ENCODE data around the gene ATXN2.

The ATXN2 gene

DNA sequence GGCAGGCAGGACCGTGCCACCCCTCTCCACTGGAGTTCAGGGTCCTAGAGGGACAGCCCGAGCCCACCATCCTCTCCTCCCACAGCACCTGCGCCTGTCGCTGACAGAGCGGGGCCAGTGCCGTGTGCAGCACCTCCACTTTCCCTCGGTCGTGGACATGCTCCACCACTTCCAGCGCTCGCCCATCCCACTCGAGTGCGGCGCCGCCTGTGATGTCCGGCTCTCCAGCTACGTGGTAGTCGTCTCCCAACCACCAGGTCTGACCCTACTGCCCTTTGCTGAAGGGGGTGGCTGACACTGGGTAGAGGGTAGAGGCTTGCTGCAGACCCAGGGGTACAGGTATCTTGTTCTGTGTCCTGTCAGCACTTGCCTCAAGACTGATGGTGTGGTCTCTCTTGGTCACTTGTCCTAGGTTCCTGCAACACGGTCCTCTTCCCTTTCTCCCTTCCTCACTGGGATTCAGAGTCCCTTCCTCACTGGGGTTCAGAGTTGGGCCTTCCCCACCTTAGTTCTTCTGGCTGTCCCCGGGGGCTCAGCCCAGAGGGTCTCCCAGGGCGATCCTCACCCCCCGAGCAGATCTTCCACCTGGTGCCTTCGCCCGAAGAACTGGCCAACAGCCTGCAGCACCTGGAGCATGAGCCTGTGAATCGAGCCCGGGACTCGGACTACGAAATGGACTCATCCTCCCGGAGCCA is 151.4 kb downstream of the ATXN2 start:
- no peaks in the 10 kb centered on the region for H3K9me3 ChIP-seq (replicated peaks; ENCODE audit: insufficient read depth, low read length)
- no peak overlapping the region for H3K9ac ChIP-seq (ENCODE audit: low read length)
- H4K20me1 ChIP-seq (ENCODE audit: insufficient read depth, low read length) = no peaks in the 10 kb centered on the region
- TF ChIP-seq, protein P1, sequence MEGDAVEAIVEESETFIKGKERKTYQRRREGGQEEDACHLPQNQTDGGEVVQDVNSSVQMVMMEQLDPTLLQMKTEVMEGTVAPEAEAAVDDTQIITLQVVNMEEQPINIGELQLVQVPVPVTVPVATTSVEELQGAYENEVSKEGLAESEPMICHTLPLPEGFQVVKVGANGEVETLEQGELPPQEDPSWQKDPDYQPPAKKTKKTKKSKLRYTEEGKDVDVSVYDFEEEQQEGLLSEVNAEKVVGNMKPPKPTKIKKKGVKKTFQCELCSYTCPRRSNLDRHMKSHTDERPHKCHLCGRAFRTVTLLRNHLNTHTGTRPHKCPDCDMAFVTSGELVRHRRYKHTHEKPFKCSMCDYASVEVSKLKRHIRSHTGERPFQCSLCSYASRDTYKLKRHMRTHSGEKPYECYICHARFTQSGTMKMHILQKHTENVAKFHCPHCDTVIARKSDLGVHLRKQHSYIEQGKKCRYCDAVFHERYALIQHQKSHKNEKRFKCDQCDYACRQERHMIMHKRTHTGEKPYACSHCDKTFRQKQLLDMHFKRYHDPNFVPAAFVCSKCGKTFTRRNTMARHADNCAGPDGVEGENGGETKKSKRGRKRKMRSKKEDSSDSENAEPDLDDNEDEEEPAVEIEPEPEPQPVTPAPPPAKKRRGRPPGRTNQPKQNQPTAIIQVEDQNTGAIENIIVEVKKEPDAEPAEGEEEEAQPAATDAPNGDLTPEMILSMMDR (IDR thresholded peaks at IDR 0.05; ENCODE audit: low read length) = no peak
- TF ChIP-seq EZH2phosphoT487 (IDR thresholded peaks at IDR 0.05; ENCODE audit: low read length) = no peak
- no peak for TF ChIP-seq EZH2 (optimal IDR thresholded peaks at IDR 0.05; ENCODE audit: low read depth, low read length)
- no peak overlapping the region for H3K4me2 ChIP-seq (ENCODE audit: low read depth, low read length)
- peaks cover 15% of the 10 kb centered on the region for H3F3A ChIP-seq (ENCODE audit: insufficient read depth, low read length)
- H3K27me3 ChIP-seq (replicated peaks; ENCODE audit: insufficient read depth, low read length) = no peaks in the 10 kb centered on the region
- H3K4me3 ChIP-seq (ENCODE audit: low read length) = no peak overlapping the region
- no peak overlapping the region for H3K27ac ChIP-seq (ENCODE audit: low read length)
- H3K4me1 ChIP-seq (ENCODE audit: low read length) = peaks cover 37% of the 10 kb centered on the region
- no peak overlapping the region for H2AFZ ChIP-seq (ENCODE audit: low read length)
- H3K36me3 ChIP-seq (replicated peaks; ENCODE audit: insufficient read depth, low read length) = no peaks in the 10 kb centered on the region
- no peaks in the 10 kb centered on the region for H3K9me2 ChIP-seq (replicated peaks; ENCODE audit: insufficient read depth, low read length)
- no peak for DNase-seq
- peaks cover 9% of the 10 kb centered on the region for H3K79me2 ChIP-seq (ENCODE audit: low read length)

DNA sequence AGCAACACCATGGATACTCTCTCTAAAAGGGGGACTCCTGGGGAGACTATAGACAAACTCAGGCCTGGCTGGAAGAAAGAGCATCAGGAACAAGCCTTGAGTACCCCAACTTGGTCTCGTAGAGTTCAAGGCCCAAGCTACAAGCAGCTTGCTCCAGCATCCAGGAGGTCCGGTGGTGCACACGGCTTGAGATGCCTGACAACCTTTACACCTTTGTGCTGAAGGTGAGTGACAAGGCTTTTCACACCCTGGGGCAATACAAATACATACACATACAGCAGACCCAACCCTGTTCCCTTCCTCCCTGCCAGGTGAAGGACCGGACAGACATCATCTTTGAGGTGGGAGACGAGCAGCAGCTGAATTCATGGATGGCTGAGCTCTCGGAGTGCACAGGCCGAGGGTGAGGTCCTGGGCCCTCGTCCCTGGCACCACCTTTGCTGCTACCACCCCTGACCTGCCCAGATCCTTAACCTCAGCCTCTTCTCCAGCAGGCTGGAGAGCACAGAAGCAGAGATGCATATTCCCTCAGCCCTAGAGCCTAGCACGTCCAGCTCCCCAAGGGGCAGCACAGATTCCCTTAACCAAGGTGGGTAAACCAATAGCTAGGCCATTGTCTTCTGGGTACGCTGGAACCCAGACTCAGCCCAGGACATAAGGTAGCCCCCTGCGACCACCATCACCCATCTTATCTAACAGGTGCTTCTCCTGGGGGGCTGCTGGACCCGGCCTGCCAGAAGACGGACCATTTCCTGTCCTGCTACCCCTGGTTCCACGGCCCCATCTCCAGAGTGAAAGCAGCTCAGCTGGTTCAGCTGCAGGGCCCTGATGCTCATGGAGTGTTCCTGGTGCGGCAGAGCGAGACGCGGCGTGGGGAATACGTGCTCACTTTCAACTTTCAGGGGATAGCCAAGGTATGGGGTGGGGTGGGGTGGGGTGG is 152.2 kb downstream of the ATXN2 start:
- TF ChIP-seq EZH2 (optimal IDR thresholded peaks at IDR 0.05; ENCODE audit: low read depth, low read length) (no peak), EZH2phosphoT487 (IDR thresholded peaks at IDR 0.05; ENCODE audit: low read length) (no peak)
- TF ChIP-seq, protein P1 (IDR thresholded peaks at IDR 0.05; ENCODE audit: low read length) = no peak
- Histone ChIP-seq H4K20me1 (ENCODE audit: insufficient read depth, low read length) (no peaks in the 10 kb centered on the region), H2AFZ (ENCODE audit: low read length) (no peak overlapping the region), H3K9me2 (replicated peaks; ENCODE audit: insufficient read depth, low read length) (no peaks in the 10 kb centered on the region), H3K79me2 (ENCODE audit: low read length) (peaks cover 12% of the 10 kb centered on the region), H3F3A (ENCODE audit: insufficient read depth, low read length) (peaks cover 15% of the 10 kb centered on the region), H3K36me3 (replicated peaks; ENCODE audit: insufficient read depth, low read length) (no peaks in the 10 kb centered on the region), H3K9ac (ENCODE audit: low read length) (no peak overlapping the region), H3K4me1 (ENCODE audit: low read length) (peaks cover 45% of the 10 kb centered on the region), H3K27me3 (replicated peaks; ENCODE audit: insufficient read depth, low read length) (no peaks in the 10 kb centered on the region), H3K9me3 (replicated peaks; ENCODE audit: insufficient read depth, low read length) (no peaks in the 10 kb centered on the region), H3K27ac (ENCODE audit: low read length) (no peak overlapping the region), H3K4me2 (ENCODE audit: low read depth, low read length) (no peak overlapping the region), H3K4me3 (ENCODE audit: low read length) (no peak overlapping the region)
- DNase-seq = no peak

DNA sequence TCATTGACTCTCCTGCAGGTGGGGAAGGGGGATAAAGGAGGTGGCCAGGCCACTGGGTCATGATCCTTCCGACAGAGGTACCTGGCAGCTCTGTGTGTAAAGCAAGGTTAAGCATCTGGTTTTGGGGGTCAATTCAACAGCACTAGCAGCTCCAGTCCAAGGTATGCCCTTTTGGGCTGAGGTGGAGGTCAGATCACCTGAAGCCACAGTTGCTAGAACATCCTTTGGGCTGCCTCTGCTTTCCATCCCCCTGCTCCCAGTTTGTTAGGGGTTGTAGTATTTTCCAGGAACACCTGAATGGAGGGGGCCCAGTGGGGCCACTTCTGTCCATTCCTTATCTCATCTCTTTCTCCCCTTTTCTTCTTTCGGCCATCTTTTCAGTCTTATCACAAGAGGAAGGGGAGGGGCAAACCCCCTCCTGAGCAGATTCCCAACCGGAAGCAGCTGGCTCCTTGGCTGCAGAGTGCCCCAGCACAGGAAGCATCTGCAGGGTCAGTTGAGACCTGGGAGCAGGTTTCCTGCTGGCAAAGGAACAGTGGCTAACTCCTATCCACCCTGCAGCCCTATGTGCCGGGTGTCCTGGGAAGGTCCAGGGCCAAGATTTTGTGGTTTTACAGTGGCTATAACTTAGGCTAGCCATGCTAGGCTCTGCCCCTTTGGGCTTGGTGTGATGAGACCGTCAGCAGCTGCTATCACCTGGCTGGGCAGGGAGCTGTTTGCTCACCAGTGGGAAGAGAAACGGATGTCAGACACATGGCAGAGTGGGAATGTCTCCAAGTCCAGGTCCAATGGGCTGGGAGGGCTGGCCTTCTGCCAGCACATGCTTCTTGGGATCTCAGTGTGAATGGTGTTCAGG is 153.2 kb downstream of the ATXN2 start:
- Histone ChIP-seq H3K9ac (ENCODE audit: low read length) (peak overlapping the region; percentile 28; the same call in 1 of the 2 replicates), H2AFZ (ENCODE audit: low read length) (no peak overlapping the region), H3K9me3 (replicated peaks; ENCODE audit: insufficient read depth, low read length) (no peaks in the 10 kb centered on the region), H3K9me2 (replicated peaks; ENCODE audit: insufficient read depth, low read length) (no peaks in the 10 kb centered on the region), H3K27ac (ENCODE audit: low read length) (peak overlapping the region; percentile 99; the same call in 1 of the 2 replicates), H3K36me3 (replicated peaks; ENCODE audit: insufficient read depth, low read length) (no peaks in the 10 kb centered on the region), H3K27me3 (replicated peaks; ENCODE audit: insufficient read depth, low read length) (no peaks in the 10 kb centered on the region), H3K4me2 (ENCODE audit: low read depth, low read length) (peak overlapping the region; percentile 60; the same call in 1 of the 2 replicates), H4K20me1 (ENCODE audit: insufficient read depth, low read length) (no peaks in the 10 kb centered on the region), H3F3A (ENCODE audit: insufficient read depth, low read length) (peaks cover 15% of the 10 kb centered on the region), H3K4me3 (ENCODE audit: low read length) (no peak overlapping the region), H3K79me2 (ENCODE audit: low read length) (peaks cover 12% of the 10 kb centered on the region), H3K4me1 (ENCODE audit: low read length) (peaks cover 45% of the 10 kb centered on the region)
- no peak for DNase-seq
- TF ChIP-seq EZH2phosphoT487 (IDR thresholded peaks at IDR 0.05; ENCODE audit: low read length) = no peak
- TF ChIP-seq, protein P1 (IDR thresholded peaks at IDR 0.05; ENCODE audit: low read length) = no peak
- TF ChIP-seq EZH2 (optimal IDR thresholded peaks at IDR 0.05; ENCODE audit: low read depth, low read length) = no peak

All from MM.1S (cell line).